Erythroblast (primary cell): Measurements from ENCODE around the gene TBATA.

ENCODE experiments used
- GATA1 ChIP-seq: IDR thresholded peaks from 2 replicates; pipeline ENCODE4 v1.6.1; 2011; ENCODE audit warnings: low read depth, mild to moderate bottlenecking, control low read depth, low read length, moderate library complexity
- POLR2A ChIP-seq: IDR thresholded peaks from 2 replicates; pipeline ENCODE4 v1.6.1; 2011; ENCODE audit warnings: mild to moderate bottlenecking, low read length

- no peak for TF ChIP-seq POLR2A
- no peak for TF ChIP-seq GATA1
Measured at GRCh38 chr10:70785190-70785589, at the start of gene TBATA.
